Measurements from ENCODE around the gene SIPA1L2. TPM values are rescaled to one million over a fixed set of nuclear protein-coding genes. Genes with fewer than 3 reads are reported as not detected.

SIPA1L2 gene
- total RNA-seq, 1 experiment from 2014 or later, result 13.2 TPM

DNA sequence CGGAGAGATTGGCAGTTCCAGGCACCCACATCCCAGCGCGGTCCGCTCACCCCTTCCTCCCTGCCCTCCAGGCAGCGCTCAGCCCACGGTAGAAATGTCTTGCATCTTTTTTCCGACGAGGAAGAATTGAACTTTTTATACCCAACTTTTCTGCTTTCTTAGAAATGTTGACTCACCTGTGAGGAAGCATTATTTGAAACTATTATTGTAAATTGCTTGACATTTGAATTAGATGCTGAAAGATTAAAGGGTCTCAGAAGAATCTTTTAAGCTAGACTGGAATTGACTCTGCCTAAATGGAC is 912 bp upstream of the SIPA1L2 start:
- Mint-ChIP-seq H3K4me1 (ENCODE audit: low read depth, unreplicated experiment) (peaks cover 5% of the 10 kb centered on the region), H3K9me3 (ENCODE audit: unreplicated experiment) (no peaks in the 10 kb centered on the region), H3K27ac (ENCODE audit: unreplicated experiment) (peak overlapping the region; percentile 79), H3K27me3 (ENCODE audit: insufficient read depth, unreplicated experiment) (no peaks in the 10 kb centered on the region), H3K36me3 (ENCODE audit: insufficient read depth, unreplicated experiment) (no peaks in the 10 kb centered on the region), H3K4me3 (ENCODE audit: unreplicated experiment) (peak overlapping the region; percentile 91)
- H3K36me3 ChIP-seq (ENCODE audit: control insufficient read depth, insufficient read depth, low read length), result no peaks in the 10 kb centered on the region
- DNase-seq, result no peak
- H3K4me3 ChIP-seq (ENCODE audit: low read depth, low read length), result peak overlapping the region; percentile 77
- H3K27me3 ChIP-seq (replicated peaks; ENCODE audit: control insufficient read depth, insufficient read depth, low read length), result no peaks in the 10 kb centered on the region
- H3K9me3 ChIP-seq, result no peaks in the 10 kb centered on the region
- BruUV-seq (replicated peaks), result no TSS peak
- TF ChIP-seq, protein P1, sequence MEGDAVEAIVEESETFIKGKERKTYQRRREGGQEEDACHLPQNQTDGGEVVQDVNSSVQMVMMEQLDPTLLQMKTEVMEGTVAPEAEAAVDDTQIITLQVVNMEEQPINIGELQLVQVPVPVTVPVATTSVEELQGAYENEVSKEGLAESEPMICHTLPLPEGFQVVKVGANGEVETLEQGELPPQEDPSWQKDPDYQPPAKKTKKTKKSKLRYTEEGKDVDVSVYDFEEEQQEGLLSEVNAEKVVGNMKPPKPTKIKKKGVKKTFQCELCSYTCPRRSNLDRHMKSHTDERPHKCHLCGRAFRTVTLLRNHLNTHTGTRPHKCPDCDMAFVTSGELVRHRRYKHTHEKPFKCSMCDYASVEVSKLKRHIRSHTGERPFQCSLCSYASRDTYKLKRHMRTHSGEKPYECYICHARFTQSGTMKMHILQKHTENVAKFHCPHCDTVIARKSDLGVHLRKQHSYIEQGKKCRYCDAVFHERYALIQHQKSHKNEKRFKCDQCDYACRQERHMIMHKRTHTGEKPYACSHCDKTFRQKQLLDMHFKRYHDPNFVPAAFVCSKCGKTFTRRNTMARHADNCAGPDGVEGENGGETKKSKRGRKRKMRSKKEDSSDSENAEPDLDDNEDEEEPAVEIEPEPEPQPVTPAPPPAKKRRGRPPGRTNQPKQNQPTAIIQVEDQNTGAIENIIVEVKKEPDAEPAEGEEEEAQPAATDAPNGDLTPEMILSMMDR (IDR thresholded peaks at IDR 0.05; ENCODE audit: insufficient read depth in 1 of 2, low read depth in 1 of 2, low read length in 1 of 2, severe bottlenecking in 1 of 2, unreplicated experiment in 1 of 2), result no peak
- H3K4me1 ChIP-seq, result peaks cover 20% of the 10 kb centered on the region
- ChIA-PET POLR2A (no interaction called here), CTCF (no interaction called here)
- intact Hi-C loops (cut with micrococcal nuclease; ENCODE audit: unreplicated experiment), result loop anchor here (1.0 to 10.0 kb wide), 4 partner anchors 94 to 765 kb away; no protein-coding TSS in a partner anchor

- H3K4me3 ChIP-seq (ENCODE audit: low read depth, low read length), result peak overlapping the region; percentile 77
- Mint-ChIP-seq H3K27ac (ENCODE audit: unreplicated experiment) (peak overlapping the region; percentile 38), H3K4me1 (ENCODE audit: low read depth, unreplicated experiment) (peaks cover 12% of the 10 kb centered on the region), H3K27me3 (ENCODE audit: insufficient read depth, unreplicated experiment) (no peaks in the 10 kb centered on the region), H3K4me3 (ENCODE audit: unreplicated experiment) (peak overlapping the region; percentile 91), H3K36me3 (ENCODE audit: insufficient read depth, unreplicated experiment) (no peaks in the 10 kb centered on the region), H3K9me3 (ENCODE audit: unreplicated experiment) (no peaks in the 10 kb centered on the region)
- TF ChIP-seq, protein P1 (IDR thresholded peaks at IDR 0.05; ENCODE audit: insufficient read depth in 1 of 2, low read depth in 1 of 2, low read length in 1 of 2, severe bottlenecking in 1 of 2, unreplicated experiment in 1 of 2), result no peak
- CTCF ChIA-PET, result interaction anchor here (0.6 to 1.5 kb wide), 6 partner anchors 72 to 612 kb away, joined by 3 to 5 read pairs (median 4); no protein-coding TSS in a partner anchor
- no TSS peak for BruUV-seq (replicated peaks)
- H3K27me3 ChIP-seq (replicated peaks; ENCODE audit: control insufficient read depth, insufficient read depth, low read length), result no peaks in the 10 kb centered on the region
- H3K36me3 ChIP-seq (ENCODE audit: control insufficient read depth, insufficient read depth, low read length), result no peaks in the 10 kb centered on the region
- POLR2A ChIA-PET, result no interaction called here
- DNase-seq, result peak; percentile 27 to 40
- intact Hi-C loops (cut with micrococcal nuclease; ENCODE audit: unreplicated experiment), result loop anchor here (1.0 to 10.0 kb wide), 6 partner anchors 96 to 763 kb away; no protein-coding TSS in a partner anchor
- no peaks in the 10 kb centered on the region for H3K9me3 ChIP-seq
- H3K4me1 ChIP-seq, result peaks cover 20% of the 10 kb centered on the region
Measured at GRCh38 chr1:232629250-232630046, 485 bp downstream of the SIPA1L2 start.

DNA sequence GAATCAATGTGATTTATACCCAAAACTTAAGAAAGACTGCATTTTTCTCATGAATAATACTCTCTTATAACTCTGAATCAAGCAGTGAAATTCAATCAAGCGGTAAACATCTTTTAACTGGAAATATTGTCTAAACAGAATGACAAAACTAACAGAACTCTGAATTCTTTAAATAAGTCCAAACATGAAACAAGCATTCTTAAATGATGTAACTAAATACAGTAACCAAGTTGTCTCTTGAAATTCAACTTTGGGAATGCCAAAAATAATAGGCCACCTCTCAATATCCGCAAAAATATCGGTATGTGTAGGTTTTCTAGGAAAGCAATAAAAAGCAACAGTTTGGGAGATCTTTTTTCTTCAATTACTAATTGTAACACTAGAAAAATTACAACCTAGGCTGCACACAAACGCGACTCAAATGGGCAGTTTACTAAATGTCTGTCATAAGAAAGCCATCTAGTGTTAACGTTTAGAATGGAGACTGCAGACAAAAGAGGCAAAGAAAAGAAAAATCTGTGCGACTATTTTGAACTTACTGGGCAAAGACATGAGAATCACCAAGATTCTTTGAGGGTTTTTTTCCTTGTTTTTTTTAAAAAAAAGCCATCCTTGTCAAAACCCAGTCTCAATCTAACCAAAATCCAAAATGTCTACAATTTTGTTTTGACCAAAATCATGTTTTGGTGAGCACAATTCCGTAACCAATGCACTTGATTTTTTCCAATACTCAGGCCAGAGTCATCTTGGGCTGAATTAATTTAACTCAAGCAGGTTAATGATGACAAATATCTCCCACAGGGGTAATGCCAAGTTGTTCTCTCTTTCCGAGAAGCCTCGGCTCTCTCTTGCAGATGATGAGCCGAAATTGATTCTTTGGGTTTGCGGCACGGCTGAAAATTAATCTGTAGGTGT is 1.3 kb downstream of the SIPA1L2 start:
- no peaks in the 10 kb centered on the region for H3K36me3 ChIP-seq (ENCODE audit: control insufficient read depth, insufficient read depth, low read length)
- POLR2A ChIA-PET, result interaction anchor here (1.0 kb wide), 1 partner anchor 73 kb away, joined by 3 read pairs; no protein-coding TSS in a partner anchor
- no peaks in the 10 kb centered on the region for H3K9me3 ChIP-seq
- Mint-ChIP-seq H3K4me3 (ENCODE audit: unreplicated experiment) (peak overlapping the region; percentile 91), H3K9me3 (ENCODE audit: unreplicated experiment) (no peaks in the 10 kb centered on the region), H3K27me3 (ENCODE audit: insufficient read depth, unreplicated experiment) (no peaks in the 10 kb centered on the region), H3K36me3 (ENCODE audit: insufficient read depth, unreplicated experiment) (no peaks in the 10 kb centered on the region), H3K27ac (ENCODE audit: unreplicated experiment) (peak overlapping the region; percentile 38), H3K4me1 (ENCODE audit: low read depth, unreplicated experiment) (peaks cover 12% of the 10 kb centered on the region)
- no peak for DNase-seq
- peaks cover 20% of the 10 kb centered on the region for H3K4me1 ChIP-seq
- H3K4me3 ChIP-seq (ENCODE audit: low read depth, low read length), result peak overlapping the region; percentile 77
- no peaks in the 10 kb centered on the region for H3K27me3 ChIP-seq (replicated peaks; ENCODE audit: control insufficient read depth, insufficient read depth, low read length)
- intact Hi-C loops (cut with micrococcal nuclease; ENCODE audit: unreplicated experiment), result loop anchor here (5.0 to 10.0 kb wide), 2 partner anchors 161 to 444 kb away; no protein-coding TSS in a partner anchor
- BruUV-seq (replicated peaks), result no TSS peak
- TF ChIP-seq, protein P1 (IDR thresholded peaks at IDR 0.05; ENCODE audit: insufficient read depth in 1 of 2, low read depth in 1 of 2, low read length in 1 of 2, severe bottlenecking in 1 of 2, unreplicated experiment in 1 of 2), result peak; percentile 10 to 16
- CTCF ChIA-PET, result interaction anchor here (0.6 to 1.3 kb wide), 11 partner anchors 11 to 613 kb away, joined by 3 to 18 read pairs (median 4); no protein-coding TSS in a partner anchor

Data from Caco-2 (cell line).